Esophagus (tissue), 2 donors: ENCODE results near the gene MCEMP1. TPM values are rescaled to one million over a fixed set of nuclear protein-coding genes. Genes with fewer than 3 reads are reported as not detected.
A peak's percentile ranks its signal among the peaks of the same experiment; 100 is the strongest.

Experiments used
- H3K27ac ChIP-seq, 2 donors: one replicate each; pipeline ENCODE4 v1.5.1; 2013; ENCODE audit warnings: low read depth in 2 of 2, mild to moderate bottlenecking in 2 of 2, inconsistent platforms in 1 of 2, low read length in 1 of 2, moderate library complexity in 1 of 2
- H3K27me3 ChIP-seq, 2 donors: one replicate each; pipeline ENCODE4 v1.6.1; 2013; ENCODE audit warnings: low read length in 2 of 2, control low read depth in 1 of 2, mild to moderate bottlenecking in 1 of 2; ENCODE audit not compliant: insufficient read depth in 2 of 2, control insufficient read depth in 1 of 2
- H3K36me3 ChIP-seq, 2 donors: one replicate each; pipeline ENCODE4 v1.6.1; 2013; ENCODE audit warnings: low read length in 1 of 2; ENCODE audit not compliant: control insufficient read depth in 2 of 2, insufficient read depth in 2 of 2
- H3K4me1 ChIP-seq, 2 donors: one replicate each; pipeline ENCODE4 v1.6.1; 2013; ENCODE audit warnings: low read length in 1 of 2; ENCODE audit not compliant: control insufficient read depth in 2 of 2, insufficient read depth in 2 of 2
- H3K4me3 ChIP-seq, 2 donors: one replicate each; pipeline ENCODE4 v1.5.1; 2013; ENCODE audit warnings: low read length in 2 of 2, mild to moderate bottlenecking in 2 of 2, low read depth in 1 of 2, moderate library complexity in 1 of 2
- H3K9me3 ChIP-seq, 2 donors: one replicate each; pipeline ENCODE4 v1.6.1; 2013; ENCODE audit warnings: mild to moderate bottlenecking in 2 of 2, low read depth in 1 of 2, low read length in 1 of 2, moderate library complexity in 1 of 2; ENCODE audit not compliant: control insufficient read depth in 2 of 2, insufficient read depth in 1 of 2
- WGBS, 2 donors: extraction: QIAGEN DNeasy Blood & Tissue Kit; methylation state at CpG; one replicate each; pipeline ENCODE4 v1.1.7; 2013; 5-methylcytosine and 5-hydroxymethylcytosine counted together
- polyA plus RNA-seq, 2 donors: library from polyadenylated mRNA; stranded (reverse); fragments of 200-250 nt; gene quantifications; one replicate each; pipeline ENCODE4 v1.2.3, GENCODE V29; 2013
- donor health status: healthy with polysubstance abuse.
- donor health status: Bipolar disorder and iron deficiency.

MCEMP1 gene
- polyA plus RNA-seq, 2 donors = 0.09 to 0.53 TPM

GRCh38 chr19:7636317-7636690 lies 40.6 kb upstream of the MCEMP1 start:
- no peaks in the 10 kb centered on the region for H3K9me3 ChIP-seq
- peak overlapping the region; percentile 38 to 51 for H3K27ac ChIP-seq
- WGBS, 2 donors = 59 to 62% methylated on average over 16 of the region's 16 CpGs
- peaks cover 0 to 24% of the 10 kb centered on the region in 2 donors for H3K36me3 ChIP-seq
- H3K27me3 ChIP-seq = no peaks in the 10 kb centered on the region
- H3K4me3 ChIP-seq = peak overlapping the region in 1 of 2 donors; percentile 33
- peaks cover 0 to 13% of the 10 kb centered on the region in 2 donors for H3K4me1 ChIP-seq

DNA sequence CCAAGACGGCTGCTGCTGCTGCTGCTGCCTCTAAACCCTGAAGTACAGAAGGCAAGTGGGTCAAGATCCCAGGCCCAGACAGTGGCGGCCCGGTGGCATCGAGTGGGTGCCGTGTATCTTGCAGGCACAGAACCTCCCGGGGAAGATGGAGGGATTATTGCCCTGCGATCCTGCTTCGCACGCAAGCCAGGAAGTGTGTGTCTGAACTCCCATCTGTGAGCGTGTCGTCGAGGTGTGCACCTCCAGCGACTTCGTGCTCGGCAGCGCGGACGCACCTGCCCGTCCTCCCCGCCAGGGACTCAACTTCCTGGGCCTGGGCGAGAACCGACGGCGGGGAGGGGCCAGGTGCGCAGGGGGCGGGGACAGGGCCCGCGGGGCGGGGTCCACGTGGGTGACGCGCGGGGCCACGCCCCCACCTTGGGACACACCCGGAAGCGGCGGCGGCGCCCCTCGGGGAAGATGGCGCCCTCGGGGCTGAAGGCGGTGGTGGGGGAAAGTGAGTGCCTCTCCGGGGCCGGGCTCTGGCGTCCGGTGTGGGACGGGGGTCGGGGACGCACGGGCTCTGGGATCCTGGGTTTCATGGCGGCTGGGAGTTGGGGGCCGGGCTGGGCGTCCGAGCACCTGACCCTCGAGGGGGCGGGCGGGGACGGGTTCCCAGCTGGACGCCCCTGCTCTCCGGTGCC lies 40.1 kb upstream of the MCEMP1 start, which contains the start of gene STXBP2:
Gene STXBP2 (plus strand): TSS at position 420 of the 683 bp plus-strand sequence. CDS start 40 bp downstream, at position 460.
- Histone ChIP-seq H3K4me3 (peak within 1 kb of the TSS; percentile 69 to 72), H3K36me3 (peaks cover 0 to 24% of the 10 kb centered on the region in 2 donors), H3K27ac (peak within 1 kb of the TSS; percentile 76 to 80), H3K9me3 (no peaks in the 10 kb centered on the region), H3K4me1 (peaks cover 0 to 13% of the 10 kb centered on the region in 2 donors), H3K27me3 (no peaks in the 10 kb centered on the region)
- 7% methylated on average over 53 to 61 of the region's 61 CpGs for WGBS, 2 donors

DNA sequence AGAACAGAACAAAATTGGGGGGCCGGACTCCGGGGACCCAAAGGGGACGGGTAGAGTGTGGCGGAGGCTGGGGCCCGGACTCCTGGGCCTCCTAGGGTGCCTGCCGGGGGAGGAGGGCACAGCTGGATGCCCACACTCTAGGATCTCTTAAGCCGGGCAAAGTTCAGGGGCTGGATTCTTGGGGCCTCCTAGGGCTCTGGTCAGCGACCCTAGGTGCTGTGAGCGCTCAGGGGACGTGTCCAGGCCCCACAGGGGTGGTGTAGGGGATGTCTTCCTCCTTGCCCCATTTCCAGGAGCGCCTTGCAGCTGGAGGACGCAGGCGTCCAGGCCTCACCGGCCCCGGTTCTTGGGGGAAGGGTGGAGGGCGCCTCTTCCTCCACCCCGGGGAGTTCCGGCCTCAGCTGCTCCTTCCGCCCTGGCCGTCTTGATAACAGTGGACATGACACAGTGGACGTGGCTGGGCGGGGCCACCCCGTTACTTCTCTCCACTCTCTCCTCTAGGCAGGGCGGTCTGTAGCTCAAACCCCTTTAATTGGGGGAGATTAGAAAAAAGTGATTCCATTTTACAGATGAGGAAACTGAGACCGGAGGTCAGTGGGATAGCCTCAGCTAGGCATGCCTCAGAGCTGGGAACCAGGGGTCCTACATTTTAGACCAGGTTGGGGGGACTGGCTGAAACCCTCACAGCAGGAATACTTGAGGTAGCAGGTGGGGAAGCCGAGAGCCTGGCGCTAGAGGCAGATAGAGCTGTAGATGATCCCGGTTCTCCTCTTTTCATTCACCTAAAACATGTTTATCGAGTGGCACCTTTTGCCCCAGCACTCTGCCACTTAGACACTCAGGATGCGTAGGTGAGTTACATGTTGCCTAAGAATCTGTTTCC lies 39.3 kb upstream of the MCEMP1 start:
- Histone ChIP-seq H3K9me3 (no peaks in the 10 kb centered on the region), H3K36me3 (peaks cover 0 to 23% of the 10 kb centered on the region in 2 donors), H3K4me3 (peak overlapping the region; percentile 69 to 72), H3K4me1 (peaks cover 0 to 13% of the 10 kb centered on the region in 2 donors), H3K27me3 (no peaks in the 10 kb centered on the region), H3K27ac (peak overlapping the region; percentile 76 to 80)
- WGBS, 2 donors = 34% methylated on average over 26 to 30 of the region's 30 CpGs

DNA sequence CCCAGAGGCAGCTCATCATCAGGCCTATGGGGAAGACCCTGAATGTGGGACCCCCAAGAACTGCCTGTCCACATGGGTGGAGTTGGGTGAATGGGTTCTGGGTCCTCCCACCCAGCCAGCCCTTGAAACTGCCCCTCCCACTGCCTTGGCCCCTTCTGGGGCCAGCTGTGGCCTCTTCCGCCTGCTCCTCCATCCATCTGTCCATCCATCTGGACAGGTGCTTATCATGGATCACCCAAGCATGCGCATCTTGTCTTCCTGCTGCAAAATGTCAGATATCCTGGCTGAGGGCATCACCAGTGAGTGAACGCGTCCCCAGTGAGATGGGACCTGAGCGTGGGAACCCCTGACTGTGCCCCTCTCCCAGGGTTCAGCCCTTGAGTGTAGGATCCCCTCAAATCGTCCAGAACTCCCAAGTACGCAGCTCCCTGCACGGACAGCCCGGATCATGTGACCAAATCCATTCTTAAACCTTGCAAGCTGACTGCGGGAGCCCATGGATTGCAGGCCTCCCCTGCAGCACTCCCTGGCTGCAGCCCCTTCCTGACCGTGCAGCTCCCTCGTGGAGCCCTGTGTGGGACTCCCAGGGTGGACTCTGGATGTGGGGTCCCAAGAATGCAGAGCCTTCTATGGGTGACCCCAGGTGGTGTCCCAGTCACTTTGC lies 38.0 kb upstream of the MCEMP1 start:
- Histone ChIP-seq H3K27me3 (no peaks in the 10 kb centered on the region), H3K36me3 (peaks cover 0 to 22% of the 10 kb centered on the region in 2 donors), H3K4me3 (no peak overlapping the region), H3K4me1 (peaks cover 0 to 13% of the 10 kb centered on the region in 2 donors), H3K9me3 (no peaks in the 10 kb centered on the region), H3K27ac (no peak overlapping the region)
- WGBS, 2 donors = 79 to 80% methylated on average over 12 of the region's 12 CpGs

DNA sequence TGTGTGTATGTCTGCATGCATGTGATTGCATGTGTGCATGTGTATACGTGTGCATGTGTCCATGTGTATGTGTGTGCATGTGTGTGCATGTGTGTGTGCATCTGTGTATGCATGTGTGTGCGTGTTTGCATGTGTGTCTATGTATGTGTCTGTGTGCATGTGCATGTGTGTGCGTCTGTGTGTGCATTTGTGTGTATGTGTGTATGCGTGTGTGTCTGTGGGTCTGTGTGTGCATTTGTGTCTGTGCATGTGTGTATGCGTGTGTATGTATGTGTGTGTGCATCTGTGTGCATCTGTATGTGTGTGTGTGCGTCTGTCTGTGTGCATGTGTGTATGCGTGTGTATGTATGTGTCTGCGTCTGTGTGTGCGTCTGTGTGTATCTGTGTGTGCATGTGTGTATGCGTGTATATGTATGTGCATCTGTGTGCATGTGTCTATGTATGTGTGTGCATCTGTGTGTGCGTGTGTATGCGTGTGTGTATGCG lies 37.0 kb upstream of the MCEMP1 start:
- H3K9me3 ChIP-seq = no peaks in the 10 kb centered on the region
- no peaks in the 10 kb centered on the region for H3K27me3 ChIP-seq
- H3K36me3 ChIP-seq = peaks cover 0 to 24% of the 10 kb centered on the region in 2 donors
- H3K4me1 ChIP-seq = peaks cover 0 to 13% of the 10 kb centered on the region in 2 donors
- H3K4me3 ChIP-seq = no peak overlapping the region
- no peak overlapping the region for H3K27ac ChIP-seq
- WGBS, 2 donors = 96 to 97% methylated on average over 13 of the region's 13 CpGs

GRCh38 chr19:7640803-7641202 lies 36.1 kb upstream of the MCEMP1 start:
- Histone ChIP-seq H3K9me3 (no peaks in the 10 kb centered on the region), H3K36me3 (peaks cover 0 to 24% of the 10 kb centered on the region in 2 donors)

DNA sequence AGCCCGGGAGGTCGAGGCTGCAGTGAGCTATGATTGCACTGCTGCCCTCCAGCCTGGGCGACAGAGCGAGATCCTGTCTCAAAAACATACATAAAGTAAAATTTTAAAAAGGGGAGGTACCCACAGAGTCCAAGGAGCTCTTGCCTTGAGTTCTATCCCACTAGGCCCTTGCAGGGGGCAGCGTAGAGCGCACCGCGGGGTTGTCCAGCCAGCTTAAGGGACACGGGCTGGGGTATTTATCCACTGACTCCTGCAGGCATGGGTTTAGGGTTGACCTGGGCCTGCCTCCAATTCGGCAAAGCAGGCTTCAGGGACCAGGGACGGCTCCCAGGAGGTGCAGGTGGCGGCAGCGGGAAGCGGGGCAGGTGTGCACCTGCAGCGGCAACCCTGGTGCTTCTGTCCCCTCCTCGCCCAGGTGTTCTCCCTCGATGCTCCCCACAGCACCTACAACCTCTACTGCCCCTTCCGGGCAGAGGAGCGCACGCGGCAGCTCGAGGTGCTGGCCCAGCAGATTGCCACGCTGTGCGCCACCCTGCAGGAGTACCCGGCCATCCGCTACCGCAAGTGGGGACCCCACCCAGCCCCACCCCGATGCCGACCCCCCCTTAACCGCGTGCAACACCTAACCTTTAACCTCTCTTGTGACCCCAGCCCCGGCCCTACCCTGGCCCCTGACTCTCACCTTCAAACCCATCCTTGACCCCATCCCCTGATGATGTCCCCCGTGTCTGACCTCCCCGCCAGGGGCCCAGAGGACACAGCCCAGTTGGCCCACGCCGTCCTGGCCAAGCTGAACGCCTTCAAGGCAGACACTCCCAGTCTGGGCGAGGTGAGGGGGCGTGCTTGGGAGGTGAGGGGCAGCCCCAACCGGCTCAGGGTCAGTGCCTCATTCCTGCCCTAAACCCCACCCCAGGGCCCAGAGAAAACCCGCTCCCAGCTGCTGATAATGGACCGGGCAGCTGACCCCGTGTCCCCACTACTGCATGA lies 35.3 kb upstream of the MCEMP1 start:
- H3K27me3 ChIP-seq = no peaks in the 10 kb centered on the region
- 82 to 84% methylated on average over 38 to 43 of the region's 43 CpGs for WGBS, 2 donors

More at GRCh38 chr19:7640803-7641202, 36.1 kb upstream of the MCEMP1 start:
- Histone ChIP-seq H3K27me3 (no peaks in the 10 kb centered on the region), H3K4me1 (peaks cover 0 to 13% of the 10 kb centered on the region in 2 donors), H3K27ac (no peak overlapping the region), H3K4me3 (no peak overlapping the region)
- 92 to 94% methylated on average over 11 of the region's 11 CpGs for WGBS, 2 donors

GRCh38 chr19:7642295-7643030 lies 34.4 kb upstream of the MCEMP1 start:
- Histone ChIP-seq H3K27ac (no peak overlapping the region), H3K36me3 (peaks cover 0 to 32% of the 10 kb centered on the region in 2 donors), H3K27me3 (no peaks in the 10 kb centered on the region), H3K9me3 (no peaks in the 10 kb centered on the region), H3K4me3 (no peak overlapping the region), H3K4me1 (peaks cover 0 to 8% of the 10 kb centered on the region in 2 donors)
- WGBS, 2 donors = 91% methylated on average over 27 of the region's 27 CpGs

More for the DNA sequence above, 35.3 kb upstream of the MCEMP1 start:
- H3K27ac ChIP-seq = no peak overlapping the region
- peaks cover 0 to 9% of the 10 kb centered on the region in 2 donors for H3K4me1 ChIP-seq
- peaks cover 0 to 27% of the 10 kb centered on the region in 2 donors for H3K36me3 ChIP-seq
- no peaks in the 10 kb centered on the region for H3K9me3 ChIP-seq
- H3K4me3 ChIP-seq = no peak overlapping the region
